Measurements from ENCODE around the gene STRIP1.

- TF ChIP-seq MAX (IDR thresholded peaks at IDR 0.05): no peak
- no peak for TF ChIP-seq SP1 (IDR thresholded peaks at IDR 0.05)
- TF ChIP-seq CTCF (IDR thresholded peaks at IDR 0.05; ENCODE audit: low read depth, low read length, missing input control): no peak
- no peak for TF ChIP-seq RAD21 (IDR thresholded peaks at IDR 0.05)
These were observed 48.8 kb downstream of the STRIP1 start for GRCh38 chr1:110083061-110083865.
